Glutamatergic neuron (in vitro differentiated cells): ENCODE data around the gene CRYGD. TPM values are rescaled to one million over a fixed set of nuclear protein-coding genes. Genes with fewer than 3 reads are reported as not detected.

ENCODE experiments used
- DNase-seq: peaks from one replicate; pipeline ENCODE4 v3.0.0; 2022
- H3K27ac Mint-ChIP-seq: one replicate; pipeline ENCODE4 v1.8.0; 2020; ENCODE audit warnings: mild to moderate bottlenecking, mixed read lengths, inconsistent platforms; ENCODE audit not compliant: unreplicated experiment
- H3K27me3 Mint-ChIP-seq: one replicate; pipeline ENCODE4 v1.8.0; 2020; ENCODE audit warnings: mild to moderate bottlenecking, moderate library complexity, mixed read lengths, inconsistent platforms; ENCODE audit not compliant: unreplicated experiment
- H3K36me3 Mint-ChIP-seq: one replicate; pipeline ENCODE4 v1.8.0; 2020; ENCODE audit warnings: mild to moderate bottlenecking, mixed read lengths, inconsistent platforms; ENCODE audit not compliant: unreplicated experiment
- H3K4me1 Mint-ChIP-seq: one replicate; pipeline ENCODE4 v1.8.0; 2020; ENCODE audit warnings: mild to moderate bottlenecking, low read depth, mixed read lengths, inconsistent platforms; ENCODE audit not compliant: unreplicated experiment
- H3K4me3 Mint-ChIP-seq: one replicate; pipeline ENCODE4 v1.8.0; 2020; ENCODE audit warnings: mild to moderate bottlenecking, mixed read lengths, inconsistent platforms; ENCODE audit not compliant: unreplicated experiment
- H3K9me3 Mint-ChIP-seq: one replicate; pipeline ENCODE4 v1.8.0; 2020; ENCODE audit warnings: mild to moderate bottlenecking, moderate library complexity, mixed read lengths, inconsistent platforms; ENCODE audit not compliant: unreplicated experiment
- CTCF ChIP-seq: fragments of 200-600 bp; sonication (generic); IDR thresholded peaks from one replicate; pipeline ENCODE4 v1.5.0; 2021; ENCODE audit not compliant: partially characterized antibody, unreplicated experiment
- total RNA-seq: library from RNA; stranded (reverse); fragmentation: NEBNext Ultra II Directional; extraction: Animal tissue kit (Norgen Biotek cat#: 25700); gene quantifications from one replicate; pipeline ENCODE4 v1.2.1, GENCODE V29; 2021; ENCODE audit not compliant: unreplicated experiment

Gene CRYGD
- total RNA-seq, 1 donor from 2014 or later, result 0.76 TPM

- Mint-ChIP-seq H3K36me3 (no peaks in the 10 kb centered on the region), H3K4me3 (no peak overlapping the region), H3K9me3 (no peaks in the 10 kb centered on the region), H3K27me3 (no peaks in the 10 kb centered on the region), H3K4me1 (no peaks in the 10 kb centered on the region), H3K27ac (no peak overlapping the region)
- TF ChIP-seq CTCF, result no peak
- DNase-seq, result no peak
Measured at GRCh38 chr2:208096080-208096479, 28.2 kb downstream of the CRYGD start.

- TF ChIP-seq CTCF, result no peak
- peaks cover 5% of the 10 kb centered on the region for H3K36me3 Mint-ChIP-seq
- H3K4me3 Mint-ChIP-seq, result no peak overlapping the region
- H3K27me3 Mint-ChIP-seq, result no peaks in the 10 kb centered on the region
- no peak overlapping the region for H3K27ac Mint-ChIP-seq
- H3K4me1 Mint-ChIP-seq, result no peaks in the 10 kb centered on the region
- DNase-seq, result no peak
- H3K9me3 Mint-ChIP-seq, result no peaks in the 10 kb centered on the region
Measured at GRCh38 chr2:208093128-208093527, 31.2 kb downstream of the CRYGD start.

GRCh38 chr2:208092093-208092832 lies 32.1 kb downstream of the CRYGD start:
- TF ChIP-seq CTCF, result no peak

GRCh38 chr2:208090420-208090819 lies 33.9 kb downstream of the CRYGD start:
- Mint-ChIP-seq H3K4me1 (no peaks in the 10 kb centered on the region), H3K27ac (no peak overlapping the region), H3K36me3 (peaks cover 5% of the 10 kb centered on the region), H3K9me3 (no peaks in the 10 kb centered on the region), H3K4me3 (no peak overlapping the region), H3K27me3 (no peaks in the 10 kb centered on the region)
- no peak for TF ChIP-seq CTCF
- DNase-seq, result no peak

More at GRCh38 chr2:208092093-208092832, 32.1 kb downstream of the CRYGD start:
- Mint-ChIP-seq H3K36me3 (peaks cover 5% of the 10 kb centered on the region), H3K9me3 (no peaks in the 10 kb centered on the region), H3K27ac (no peak overlapping the region), H3K4me1 (no peaks in the 10 kb centered on the region), H3K27me3 (no peaks in the 10 kb centered on the region), H3K4me3 (no peak overlapping the region)
- DNase-seq, result no peak

GRCh38 chr2:208086029-208086428 lies 38.3 kb downstream of the CRYGD start:
- no peak overlapping the region for H3K27ac Mint-ChIP-seq
- peaks cover 6% of the 10 kb centered on the region for H3K9me3 Mint-ChIP-seq
- no peaks in the 10 kb centered on the region for H3K4me1 Mint-ChIP-seq
- H3K27me3 Mint-ChIP-seq, result peaks cover 2% of the 10 kb centered on the region
- peaks cover 5% of the 10 kb centered on the region for H3K36me3 Mint-ChIP-seq
- H3K4me3 Mint-ChIP-seq, result no peak overlapping the region
- no peak for DNase-seq
- no peak for TF ChIP-seq CTCF
